HFFc6 (cell line): ENCODE results near the gene RCOR2. TPM values are rescaled to one million over a fixed set of nuclear protein-coding genes. Genes with fewer than 3 reads are reported as not detected.
A peak's percentile ranks its signal among the peaks of the same experiment; 100 is the strongest.

Experiments
- DNase-seq: peaks from one replicate; pipeline ENCODE4 v3.0.0-alpha.2; 2018
- H3K27ac Mint-ChIP-seq: 2 replicates; pipeline ENCODE4 v1.8.0; 2020; ENCODE audit warnings: mild to moderate bottlenecking, mixed read lengths
- H3K27me3 Mint-ChIP-seq: 2 replicates; pipeline ENCODE4 v1.8.0; 2021; ENCODE audit warnings: mild to moderate bottlenecking, moderate library complexity, mixed read lengths; ENCODE audit not compliant: insufficient read depth
- H3K36me3 Mint-ChIP-seq: 2 replicates; pipeline ENCODE4 v1.8.0; 2021; ENCODE audit warnings: low read depth, mixed read lengths
- H3K4me1 Mint-ChIP-seq: 2 replicates; pipeline ENCODE4 v1.8.0; 2020; ENCODE audit warnings: low read depth, mixed read lengths
- H3K4me3 Mint-ChIP-seq: 2 replicates; pipeline ENCODE4 v1.8.0; 2020; ENCODE audit warnings: mild to moderate bottlenecking, moderate library complexity, mixed read lengths
- H3K9me3 Mint-ChIP-seq: 2 replicates; pipeline ENCODE4 v1.8.0; 2020; ENCODE audit warnings: mild to moderate bottlenecking, mixed read lengths
- CTCF ChIP-seq: fragments of 200-600 bp; sonication (generic); IDR thresholded peaks from 2 replicates; pipeline ENCODE4 v1.5.0; 2021; ENCODE audit warnings: antibody characterized with exemption, mild to moderate bottlenecking
- total RNA-seq, 6 experiments: library from RNA; stranded (reverse); fragmentation: NEBNext Ultra II Directional; extraction: Animal tissue kit (Norgen Biotek cat#: 25700); gene quantifications; 2 replicates in 1 of 6; 3 replicates in 5 of 6; pipeline ENCODE4 v1.2.3, GENCODE V29; 2021

The RCOR2 gene
- total RNA-seq, 6 experiments from 2014 or later = 0.34 to 0.72 (median 0.41) TPM

GRCh38 chr11:63896071-63896470 lies 20.9 kb downstream of the RCOR2 start:
- H3K9me3 Mint-ChIP-seq = no peaks in the 10 kb centered on the region
- peaks cover 5% of the 10 kb centered on the region for H3K27me3 Mint-ChIP-seq
- H3K4me3 Mint-ChIP-seq = no peak overlapping the region
- H3K36me3 Mint-ChIP-seq = peaks cover 31% of the 10 kb centered on the region
- no peaks in the 10 kb centered on the region for H3K4me1 Mint-ChIP-seq
- TF ChIP-seq CTCF = no peak
- no peak for DNase-seq
- H3K27ac Mint-ChIP-seq = no peak overlapping the region

DNA sequence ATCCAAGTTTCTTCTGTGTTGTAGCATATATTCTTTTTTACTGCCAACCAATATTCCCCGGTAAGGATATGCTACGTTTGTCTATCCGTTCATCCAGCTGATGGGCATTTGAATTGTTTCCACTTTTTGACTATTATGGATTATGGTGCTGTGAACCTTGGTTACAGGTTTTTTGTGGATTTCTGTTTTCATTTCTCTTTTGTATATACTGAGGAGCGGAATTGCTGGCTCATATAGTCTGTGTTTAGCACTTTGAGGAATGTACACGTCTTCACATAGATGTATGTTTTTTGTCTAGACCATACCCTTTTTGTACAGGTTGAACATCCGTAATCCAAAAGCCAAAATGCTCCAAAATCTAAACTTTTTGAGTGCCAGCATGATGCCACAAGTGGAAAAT lies 23.6 kb downstream of the RCOR2 start:
- H3K9me3 Mint-ChIP-seq = no peaks in the 10 kb centered on the region
- TF ChIP-seq CTCF = no peak
- DNase-seq = no peak
- no peak overlapping the region for H3K27ac Mint-ChIP-seq
- H3K4me3 Mint-ChIP-seq = no peak overlapping the region
- H3K4me1 Mint-ChIP-seq = peaks cover 6% of the 10 kb centered on the region
- H3K27me3 Mint-ChIP-seq = peaks cover 9% of the 10 kb centered on the region
- H3K36me3 Mint-ChIP-seq = peaks cover 24% of the 10 kb centered on the region

DNA sequence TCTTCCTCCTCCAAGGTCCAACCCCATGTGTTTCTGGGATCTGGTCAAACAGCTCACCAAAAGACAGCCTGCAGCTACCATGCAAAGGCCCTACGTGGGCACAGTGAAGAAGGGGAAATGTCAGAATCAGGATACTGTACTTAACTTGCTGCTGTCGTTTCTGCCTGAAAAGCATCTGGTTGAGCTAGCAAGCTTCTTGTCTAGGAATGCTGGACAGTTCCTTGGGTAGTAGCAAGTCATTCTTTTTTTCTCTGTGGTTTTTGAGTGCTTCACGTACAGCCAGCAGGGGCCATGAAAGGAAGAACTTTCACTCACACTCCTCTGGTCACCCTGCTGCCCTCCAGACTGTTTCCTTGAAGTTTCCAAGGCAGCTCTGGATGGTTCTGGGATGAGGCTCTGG lies 24.7 kb downstream of the RCOR2 start:
- Mint-ChIP-seq H3K4me1 (peaks cover 18% of the 10 kb centered on the region), H3K4me3 (no peak overlapping the region), H3K9me3 (no peaks in the 10 kb centered on the region), H3K27me3 (peaks cover 9% of the 10 kb centered on the region), H3K27ac (no peak overlapping the region), H3K36me3 (peaks cover 18% of the 10 kb centered on the region)
- peak; percentile 24 for DNase-seq
- TF ChIP-seq CTCF = no peak

DNA sequence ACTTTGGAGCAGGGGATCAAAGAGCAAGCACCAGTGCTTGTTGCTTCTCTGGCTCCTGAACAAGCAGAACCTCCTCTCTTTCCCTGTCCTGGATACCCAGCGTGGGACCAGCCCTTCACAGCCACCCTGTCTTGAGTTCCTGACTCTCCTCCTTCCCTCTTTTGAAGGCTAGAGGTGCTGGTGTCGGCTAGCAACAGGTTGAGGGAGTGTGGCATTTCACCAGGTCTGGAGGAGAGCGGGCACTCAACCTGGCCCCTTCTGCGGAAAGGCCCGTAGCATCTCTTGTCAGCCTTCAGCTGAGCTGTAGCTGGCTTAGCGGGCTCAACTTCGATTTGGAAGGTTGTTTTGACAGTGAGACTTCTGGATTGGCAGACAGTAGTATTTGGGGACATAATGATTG lies 26.6 kb downstream of the RCOR2 start:
- DNase-seq = no peak
- no peak overlapping the region for H3K27ac Mint-ChIP-seq
- no peak for TF ChIP-seq CTCF
- no peak overlapping the region for H3K4me3 Mint-ChIP-seq
- H3K27me3 Mint-ChIP-seq = peaks cover 6% of the 10 kb centered on the region
- H3K36me3 Mint-ChIP-seq = peaks cover 5% of the 10 kb centered on the region; the same call in 1 of the 2 replicates
- H3K9me3 Mint-ChIP-seq = no peaks in the 10 kb centered on the region
- H3K4me1 Mint-ChIP-seq = peaks cover 24% of the 10 kb centered on the region

GRCh38 chr11:63889344-63889743 lies 27.6 kb downstream of the RCOR2 start:
- H3K4me3 Mint-ChIP-seq = no peak overlapping the region
- H3K36me3 Mint-ChIP-seq = no peaks in the 10 kb centered on the region
- no peak for TF ChIP-seq CTCF
- no peak overlapping the region for H3K27ac Mint-ChIP-seq
- peaks cover 6% of the 10 kb centered on the region for H3K27me3 Mint-ChIP-seq
- DNase-seq = no peak
- H3K9me3 Mint-ChIP-seq = no peaks in the 10 kb centered on the region
- H3K4me1 Mint-ChIP-seq = peaks cover 24% of the 10 kb centered on the region
